GM19099 (cell line): ENCODE measurements around the gene ABHD17B.

Experiments
- POLR2A ChIP-seq: IDR thresholded peaks from 3 replicates; pipeline ENCODE4 v1.6.1; 2011; ENCODE audit warnings: low read depth; ENCODE audit not compliant: insufficient read length; ENCODE audit errors: extremely low read depth

ABHD17B gene

GRCh38 chr9:71820403-71820921, 90.5 kb downstream of the ABHD17B start:
- TF ChIP-seq POLR2A = no peak

- TF ChIP-seq POLR2A = no peak
Measured at GRCh38 chr9:71819115-71819739, 91.8 kb downstream of the ABHD17B start.

GRCh38 chr9:71816916-71817451, 94.0 kb downstream of the ABHD17B start:
- TF ChIP-seq POLR2A = no peak
